GM21825 (cell line): ENCODE measurements around the gene DXO.
A peak's percentile ranks its signal among the peaks of the same experiment; 100 is the strongest.

ENCODE experiments used
- ATAC-seq: cut with Tn5 transposase; IDR thresholded peaks from one replicate; pipeline ENCODE4 v1.9.1; 2021; ENCODE audit warnings: mild to moderate bottlenecking, moderate library complexity; ENCODE audit not compliant: unreplicated experiment

DXO gene

GRCh38 chr6:31958741-31959739 lies 12.9 kb downstream of the DXO start, which contains the start of the genes NELFE and SKIC2:
Gene NELFE (minus strand): TSS chr6:31958971. CDS start chr6:31958446, 525 bp downstream.
Gene SKIC2 (plus strand): TSS chr6:31959175. CDS start chr6:31959193, 18 bp downstream.
- peak; percentile 91 for ATAC-seq

DNA sequence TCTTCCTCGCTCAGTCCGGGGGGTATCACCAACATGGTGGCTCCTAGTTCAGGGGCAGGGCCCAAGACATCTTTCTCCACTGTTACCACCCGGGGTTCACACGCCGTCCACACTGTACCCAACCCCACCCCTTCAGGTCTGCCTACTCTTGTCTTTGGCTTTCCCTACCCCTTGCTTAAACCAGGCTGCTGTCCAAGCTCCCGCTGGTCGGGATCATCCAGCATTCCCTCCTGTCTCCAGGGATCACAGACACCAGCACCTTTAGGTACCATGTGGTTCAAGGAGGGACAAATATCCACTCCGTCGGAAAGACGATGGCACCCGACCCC lies 13.6 kb downstream of the DXO start:
- ATAC-seq, result peak; percentile 6

- ATAC-seq, result no peak
These were observed 15.1 kb downstream of the DXO start for GRCh38 chr6:31956796-31957195.

- no peak for ATAC-seq
These were observed 17.4 kb downstream of the DXO start for GRCh38 chr6:31954511-31954910.

- no peak for ATAC-seq
These were observed 19.0 kb downstream of the DXO start for GRCh38 chr6:31952890-31953289.

GRCh38 chr6:31952140-31952805 lies 19.7 kb downstream of the DXO start:
- no peak for ATAC-seq

DNA sequence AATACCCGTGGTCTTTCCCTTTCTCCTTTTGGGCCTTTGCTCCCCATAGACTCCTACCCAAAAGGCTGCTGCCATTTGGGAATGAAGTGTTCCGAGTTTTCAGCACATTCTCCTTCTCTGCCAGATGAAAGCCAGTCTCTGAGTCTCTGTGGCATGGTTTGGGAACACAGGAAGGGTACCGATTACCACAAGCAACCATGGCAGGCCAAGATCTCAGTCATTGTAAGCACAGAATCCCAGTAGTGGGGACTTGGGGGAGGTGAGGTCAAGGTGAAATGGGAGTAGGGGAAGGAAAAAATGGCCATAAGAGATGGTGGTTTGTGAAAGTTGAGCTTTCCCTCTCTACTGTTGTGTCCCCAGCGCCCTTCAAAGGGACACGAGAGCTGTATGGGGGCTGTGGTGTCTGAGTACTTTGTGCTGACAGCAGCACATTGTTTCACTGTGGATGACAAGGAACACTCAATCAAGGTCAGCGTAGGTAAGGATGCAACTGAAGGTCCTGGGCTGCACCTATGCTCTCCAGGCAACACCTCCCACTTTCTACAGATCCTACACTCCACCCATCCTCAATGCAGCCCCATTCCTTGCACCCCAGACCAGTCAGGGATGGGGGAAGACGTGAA lies 21.9 kb downstream of the DXO start:
- ATAC-seq, result no peak

DNA sequence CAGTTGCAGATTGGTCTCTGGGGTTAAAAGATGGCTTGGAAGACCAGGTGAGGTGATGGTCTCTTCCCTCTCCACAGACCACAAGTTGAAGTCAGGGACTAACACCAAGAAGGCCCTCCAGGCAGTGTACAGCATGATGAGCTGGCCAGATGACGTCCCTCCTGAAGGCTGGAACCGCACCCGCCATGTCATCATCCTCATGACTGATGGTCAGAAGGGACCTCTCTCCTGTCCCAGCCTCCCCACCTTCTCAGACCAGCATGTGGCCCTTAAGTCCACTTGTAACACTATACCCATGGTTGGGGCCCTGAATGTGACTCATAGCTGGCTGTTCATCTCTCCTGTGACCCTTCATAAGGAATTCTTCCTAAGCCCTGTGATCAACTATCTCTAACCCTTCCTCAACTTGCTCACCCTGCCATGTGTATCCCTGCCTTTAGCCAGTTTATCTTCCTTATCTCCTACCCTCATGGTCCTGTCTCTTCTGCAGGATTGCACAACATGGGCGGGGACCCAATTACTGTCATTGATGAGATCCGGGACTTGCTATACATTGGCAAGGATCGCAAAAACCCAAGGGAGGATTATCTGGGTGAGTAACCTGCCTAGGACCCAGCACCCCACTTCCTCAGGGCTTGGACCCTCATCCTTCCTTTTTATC lies 23.1 kb downstream of the DXO start:
- no peak for ATAC-seq

DNA sequence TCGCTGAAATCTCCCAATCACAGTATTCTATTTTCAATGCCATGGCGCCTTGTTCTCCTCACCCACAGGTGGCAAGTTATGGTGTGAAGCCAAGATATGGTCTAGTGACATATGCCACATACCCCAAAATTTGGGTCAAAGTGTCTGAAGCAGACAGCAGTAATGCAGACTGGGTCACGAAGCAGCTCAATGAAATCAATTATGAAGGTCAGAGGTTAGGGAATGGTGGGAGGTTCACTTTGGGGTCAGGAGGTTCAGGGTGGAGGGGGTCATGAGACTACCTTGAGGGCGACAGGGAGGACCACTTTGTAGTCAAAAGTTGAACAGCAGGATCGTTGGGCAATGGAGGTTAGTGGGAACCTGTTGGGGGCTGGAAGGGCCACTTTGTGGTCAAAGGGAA lies 23.6 kb downstream of the DXO start:
- ATAC-seq, result no peak

DNA sequence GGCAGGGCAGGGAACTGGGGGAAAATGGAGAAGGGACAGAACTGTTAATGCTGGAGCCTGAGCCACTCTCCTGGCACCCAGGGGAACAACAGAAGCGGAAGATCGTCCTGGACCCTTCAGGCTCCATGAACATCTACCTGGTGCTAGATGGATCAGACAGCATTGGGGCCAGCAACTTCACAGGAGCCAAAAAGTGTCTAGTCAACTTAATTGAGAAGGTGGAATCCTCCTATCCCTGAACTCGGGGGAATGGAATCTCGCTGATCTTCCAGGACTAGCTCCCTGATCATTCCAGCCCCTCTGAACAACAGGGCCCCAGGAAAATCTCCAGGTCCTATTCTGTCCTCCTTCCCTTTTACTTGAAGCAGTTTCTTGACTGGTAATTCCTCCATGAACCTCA lies 24.1 kb downstream of the DXO start:
- ATAC-seq, result no peak

- ATAC-seq, result no peak
These were observed 24.8 kb downstream of the DXO start for GRCh38 chr6:31947070-31947675.

- ATAC-seq, result no peak
These were observed 25.5 kb downstream of the DXO start for GRCh38 chr6:31946370-31946885.

- no peak for ATAC-seq
These were observed 26.2 kb downstream of the DXO start, which contains the start of gene CFB for GRCh38 chr6:31945507-31946369. Gene CFB (plus strand): TSS chr6:31946095. CDS start chr6:31946222, 127 bp downstream.

DNA sequence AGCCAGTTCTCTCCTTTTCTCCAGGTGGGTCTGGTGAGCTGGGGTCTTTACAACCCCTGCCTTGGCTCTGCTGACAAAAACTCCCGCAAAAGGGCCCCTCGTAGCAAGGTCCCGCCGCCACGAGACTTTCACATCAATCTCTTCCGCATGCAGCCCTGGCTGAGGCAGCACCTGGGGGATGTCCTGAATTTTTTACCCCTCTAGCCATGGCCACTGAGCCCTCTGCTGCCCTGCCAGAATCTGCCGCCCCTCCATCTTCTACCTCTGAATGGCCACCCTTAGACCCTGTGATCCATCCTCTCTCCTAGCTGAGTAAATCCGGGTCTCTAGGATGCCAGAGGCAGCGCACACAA lies 26.8 kb downstream of the DXO start:
- no peak for ATAC-seq

DNA sequence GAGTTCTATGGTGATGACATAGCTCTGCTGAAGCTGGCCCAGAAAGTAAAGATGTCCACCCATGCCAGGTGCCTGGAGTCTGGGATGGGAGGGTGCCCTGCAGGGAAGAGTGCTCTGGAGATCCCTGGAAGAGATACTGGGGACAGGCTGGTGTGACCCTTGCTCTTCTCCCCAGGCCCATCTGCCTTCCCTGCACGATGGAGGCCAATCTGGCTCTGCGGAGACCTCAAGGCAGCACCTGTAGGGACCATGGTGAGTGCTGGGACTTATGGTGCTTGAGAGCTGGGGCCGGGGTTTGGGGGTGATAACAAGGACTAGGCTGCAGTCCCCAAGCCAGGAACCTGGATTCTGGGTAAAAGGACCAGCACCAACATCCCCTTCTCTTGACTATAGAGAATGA lies 28.2 kb downstream of the DXO start:
- no peak for ATAC-seq

DNA sequence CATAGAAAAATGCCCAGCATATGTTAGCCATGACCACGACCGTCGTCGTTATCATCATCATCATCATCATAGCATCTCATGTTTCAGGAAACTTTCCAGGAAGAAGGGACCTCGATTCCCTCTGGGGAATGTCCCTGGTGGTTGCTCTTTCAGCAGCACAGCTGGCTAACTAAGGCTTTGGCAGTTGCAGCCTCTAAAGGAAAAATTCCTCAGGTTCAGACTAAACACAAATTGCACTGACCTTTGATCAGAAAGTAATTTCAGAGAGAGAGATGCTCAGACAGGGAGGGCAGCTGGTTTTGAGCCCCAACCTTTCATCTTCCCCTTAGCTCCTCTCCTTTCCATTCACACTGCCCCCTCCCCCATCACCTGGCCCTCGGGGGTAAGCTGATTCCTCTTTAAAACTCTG lies 31.7 kb downstream of the DXO start:
- no peak for ATAC-seq

GRCh38 chr6:31935823-31936222 lies 36.1 kb downstream of the DXO start:
- ATAC-seq, result no peak

DNA sequence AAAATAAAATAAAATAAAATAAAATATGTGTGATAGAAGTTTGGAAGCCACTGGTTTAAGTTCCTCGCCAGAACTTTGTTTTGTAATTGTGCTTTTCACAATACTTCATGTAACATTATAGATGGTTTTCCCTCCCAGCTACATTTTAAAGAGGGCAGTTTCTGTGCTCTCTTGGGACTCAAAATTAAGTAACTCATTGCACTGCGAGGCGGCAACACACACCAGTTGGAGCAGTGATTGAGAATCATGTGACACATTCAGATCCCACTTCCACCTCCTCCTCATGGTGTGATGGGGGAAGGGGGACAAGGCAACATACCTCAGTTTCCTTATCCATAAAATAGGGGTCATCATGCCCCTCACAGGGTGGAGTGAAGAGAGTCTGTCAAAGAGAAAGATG lies 36.9 kb downstream of the DXO start:
- ATAC-seq, result no peak

DNA sequence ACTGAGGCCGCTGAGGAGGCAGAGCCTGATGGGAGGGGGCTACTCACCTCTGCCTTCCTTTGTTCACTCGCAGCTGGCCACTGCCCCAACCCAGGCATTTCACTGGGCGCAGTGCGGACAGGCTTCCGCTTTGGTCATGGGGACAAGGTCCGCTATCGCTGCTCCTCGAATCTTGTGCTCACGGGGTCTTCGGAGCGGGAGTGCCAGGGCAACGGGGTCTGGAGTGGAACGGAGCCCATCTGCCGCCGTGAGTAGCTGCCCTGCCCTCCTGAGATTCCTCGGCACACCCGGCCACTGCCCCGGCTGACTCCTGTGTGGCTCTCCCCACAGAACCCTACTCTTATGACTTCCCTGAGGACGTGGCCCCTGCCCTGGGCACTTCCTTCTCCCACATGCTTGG lies 38.4 kb downstream of the DXO start:
- no peak for ATAC-seq
